Measurements from ENCODE around the gene KRTAP5-11.
"Not testable (repeated sequence)": the region's sequence is repeated elsewhere in the genome, so short reads cannot be mapped to it uniquely, and the experiment has no call there.

The KRTAP5-11 gene

GRCh38 chr11:71554996-71555395, 27.7 kb downstream of the KRTAP5-11 start:
- no peak for DNase-seq

- DNase-seq, result no peak
These were observed 31.0 kb downstream of the KRTAP5-11 start for GRCh38 chr11:71551711-71552110.

- no peak for DNase-seq
These were observed 33.9 kb downstream of the KRTAP5-11 start for GRCh38 chr11:71548716-71549151.

- DNase-seq, result no peak
These were observed 34.6 kb downstream of the KRTAP5-11 start, which contains the start of gene KRTAP5-9 for GRCh38 chr11:71548120-71548519. Gene KRTAP5-9, plus strand, starts transcription at chr11:71548420. Its CDS starts 238 bp downstream, at chr11:71548658.

GRCh38 chr11:71545405-71545966, 37.2 kb downstream of the KRTAP5-11 start:
- no peak for DNase-seq

GRCh38 chr11:71544525-71545214, 38.0 kb downstream of the KRTAP5-11 start:
- no peak for DNase-seq

GRCh38 chr11:71543866-71544265, 38.8 kb downstream of the KRTAP5-11 start:
- DNase-seq, result no peak

GRCh38 chr11:71542879-71543777, 39.5 kb downstream of the KRTAP5-11 start:
- DNase-seq, result no peak

GRCh38 chr11:71542382-71542781, 40.3 kb downstream of the KRTAP5-11 start:
- DNase-seq, result no peak

- DNase-seq, result not testable (repeated sequence)
These were observed 42.0 kb downstream of the KRTAP5-11 start for GRCh38 chr11:71540521-71541304.

- DNase-seq, result not testable (repeated sequence)
These were observed 42.7 kb downstream of the KRTAP5-11 start for GRCh38 chr11:71539971-71540370.

- no peak for DNase-seq
These were observed 43.7 kb downstream of the KRTAP5-11 start for GRCh38 chr11:71539017-71539416.

- no peak for DNase-seq
These were observed 44.0 kb downstream of the KRTAP5-11 start for GRCh38 chr11:71538666-71538990.

- DNase-seq, result not testable (repeated sequence)
These were observed 44.6 kb downstream of the KRTAP5-11 start, which contains the start of gene KRTAP5-8 for GRCh38 chr11:71537977-71538665. Gene KRTAP5-8, plus strand, starts transcription at chr11:71538025. Its CDS starts 31 bp downstream, at chr11:71538056.

- DNase-seq, result no peak
These were observed 45.1 kb downstream of the KRTAP5-11 start for GRCh38 chr11:71537537-71537936.

- no peak for DNase-seq
These were observed 46.9 kb downstream of the KRTAP5-11 start for GRCh38 chr11:71535825-71536224.

- not testable (repeated sequence) for DNase-seq
These were observed 47.7 kb downstream of the KRTAP5-11 start for GRCh38 chr11:71534711-71535608.

GRCh38 chr11:71532036-71532610, 50.6 kb downstream of the KRTAP5-11 start:
- DNase-seq, result no peak

Data from activated gamma-delta T cell treated with Interleukin-2 at 50 U/mL for 16 hours (primary cell).